ENCODE data around the gene PTMS. TPM values are rescaled to one million over a fixed set of nuclear protein-coding genes. Genes with fewer than 3 reads are reported as not detected.
A peak's percentile ranks its signal among the peaks of the same experiment; 100 is the strongest.

The PTMS gene
- total and polyA plus RNA-seq, 9 of the 15 experiments (the other 6 are each of a cell fraction or from before 2014, with no cell fraction given), result 5.1 to 287 (median 78.5) TPM

- TF ChIP-seq ZBTB9 (CRISPR knock-in tag; IDR thresholded peaks at IDR 0.05), result no peak
- TF ChIP-seq HDAC6 (IDR thresholded peaks at IDR 0.05; ENCODE audit: low read depth, low read length), result no peak
- TF ChIP-seq PHB (CRISPR knock-in tag; IDR thresholded peaks at IDR 0.05), result no peak
- TF ChIP-seq TCFL5 (CRISPR knock-in tag; conservative IDR thresholded peaks at IDR 0.05), result no peak
- TF ChIP-seq EZH2 (IDR thresholded peaks at IDR 0.05; ENCODE audit: borderline replicate concordance, low read depth, low read length), result no peak
- TF ChIP-seq, protein P1, sequence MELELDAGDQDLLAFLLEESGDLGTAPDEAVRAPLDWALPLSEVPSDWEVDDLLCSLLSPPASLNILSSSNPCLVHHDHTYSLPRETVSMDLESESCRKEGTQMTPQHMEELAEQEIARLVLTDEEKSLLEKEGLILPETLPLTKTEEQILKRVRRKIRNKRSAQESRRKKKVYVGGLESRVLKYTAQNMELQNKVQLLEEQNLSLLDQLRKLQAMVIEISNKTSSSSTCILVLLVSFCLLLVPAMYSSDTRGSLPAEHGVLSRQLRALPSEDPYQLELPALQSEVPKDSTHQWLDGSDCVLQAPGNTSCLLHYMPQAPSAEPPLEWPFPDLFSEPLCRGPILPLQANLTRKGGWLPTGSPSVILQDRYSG (tag; conservative IDR thresholded peaks at IDR 0.05; ENCODE audit: low read depth), result no peak
- TF ChIP-seq DACH1 (IDR thresholded peaks at IDR 0.05; ENCODE audit: partially characterized antibody), result peak; percentile 97
- no peak for TF ChIP-seq PPARD (CRISPR knock-in tag; IDR thresholded peaks at IDR 0.05)
- TF ChIP-seq STAT5A (IDR thresholded peaks at IDR 0.05; ENCODE audit: borderline replicate concordance, low read length), result no peak; the same call in 1 of the 2 replicates
- TF ChIP-seq ZNF668 (CRISPR knock-in tag; IDR thresholded peaks at IDR 0.05), result no peak
- peak; percentile 46; the same call in 1 of the 2 replicates for TF ChIP-seq ZBTB7A (IDR thresholded peaks at IDR 0.05; ENCODE audit: borderline replicate concordance, control insufficient read depth, low read depth, low read length)
- peak in 1 of 3 experiments; percentile 93; a peak in 2 of 6 replicates for TF ChIP-seq ZBTB11 (CRISPR knock-in tag; IDR thresholded peaks at IDR 0.05)
- TF ChIP-seq EP400 (IDR thresholded peaks at IDR 0.05), result peak; percentile 96
- TF ChIP-seq ZNF324 (CRISPR knock-in tag; IDR thresholded peaks at IDR 0.05), result no peak
These were observed 42.4 kb upstream of the PTMS start, which contains the start of gene COPS7A (continued) for GRCh38 chr12:6723607-6724408.

Measured in K562 (cell line).